ENCODE measurements around the gene SFMBT1. TPM values are rescaled to one million over a fixed set of nuclear protein-coding genes. Genes with fewer than 3 reads are reported as not detected.

The SFMBT1 gene
- total and polyA plus RNA-seq, 4 donors = 4.4 to 17.8 (median 10.4) TPM

- Histone ChIP-seq H3K4me1 (ENCODE audit: control insufficient read depth in 4 of 4, insufficient read depth in 4 of 4, low read length in 3 of 4) (peaks cover 0 to 7% (median 2%) of the 10 kb centered on the region in 4 donors), H3K27ac (ENCODE audit: low read depth in 1 of 2, low read length in 2 of 2) (no peak overlapping the region), H3K9me3 (ENCODE audit: control insufficient read depth in 4 of 4, low read length in 3 of 4) (no peaks in the 10 kb centered on the region), H3K4me3 (ENCODE audit: low read depth in 1 of 3, low read length in 3 of 3) (no peak overlapping the region), H3K36me3 (ENCODE audit: control insufficient read depth in 4 of 4, insufficient read depth in 3 of 4, low read depth in 1 of 4, low read length in 3 of 4) (no peaks in the 10 kb centered on the region), H3K9ac (ENCODE audit: low read depth in 1 of 2, low read length in 2 of 2) (no peak overlapping the region), H3K27me3 (ENCODE audit: control insufficient read depth in 4 of 4, insufficient read depth in 4 of 4, low read length in 3 of 4) (no peaks in the 10 kb centered on the region)
- WGBS = 80% methylated on average over 8 of the region's 8 CpGs
- peak; percentile 29 for TF ChIP-seq SP1 (IDR thresholded peaks at IDR 0.05)
- no peak for TF ChIP-seq FOXA2 (IDR thresholded peaks at IDR 0.05)
- TF ChIP-seq HNF4G (IDR thresholded peaks at IDR 0.05) = no peak
- TF ChIP-seq RXRA (IDR thresholded peaks at IDR 0.05) = peak in 1 of 2 donors; percentile 14
- TF ChIP-seq HNF4A (conservative IDR thresholded peaks at IDR 0.05) = peak; percentile 11 to 47
- no peak for DNase-seq (ENCODE audit: low spot score)
Observed at GRCh38 chr3:53049987-53050386, 4.1 kb upstream of the SFMBT1 start.

- Histone ChIP-seq H3K27ac (ENCODE audit: low read depth in 1 of 2, low read length in 2 of 2) (peak overlapping the region in 1 of 2 donors; percentile 92), H3K4me3 (ENCODE audit: low read depth in 1 of 3, low read length in 3 of 3) (peak overlapping the region; percentile 59 to 99 (median 61)), H3K36me3 (ENCODE audit: control insufficient read depth in 4 of 4, insufficient read depth in 3 of 4, low read depth in 1 of 4, low read length in 3 of 4) (no peaks in the 10 kb centered on the region), H3K27me3 (ENCODE audit: control insufficient read depth in 4 of 4, insufficient read depth in 4 of 4, low read length in 3 of 4) (no peaks in the 10 kb centered on the region), H3K9ac (ENCODE audit: low read depth in 1 of 2, low read length in 2 of 2) (peak overlapping the region in 1 of 2 donors; percentile 60), H3K4me1 (ENCODE audit: control insufficient read depth in 4 of 4, insufficient read depth in 4 of 4, low read length in 3 of 4) (peaks cover 3 to 25% (median 11%) of the 10 kb centered on the region in 4 donors), H3K9me3 (ENCODE audit: control insufficient read depth in 4 of 4, low read length in 3 of 4) (no peaks in the 10 kb centered on the region)
- TF ChIP-seq NR2F2 (IDR thresholded peaks at IDR 0.05) = no peak
- no peak for TF ChIP-seq EGR1 (IDR thresholded peaks at IDR 0.05; ENCODE audit: low read depth in 2 of 2)
- DNase-seq (ENCODE audit: low spot score) = peak; percentile 63
- 12% methylated on average over 113 of the region's 113 CpGs for WGBS
Observed at GRCh38 chr3:53046171-53047170, 598 bp upstream of the SFMBT1 start.

- H3K4me3 ChIP-seq (ENCODE audit: low read depth in 1 of 3, low read length in 3 of 3) = peak overlapping the region; percentile 65 to 99 (median 89)
- H3K4me1 ChIP-seq (ENCODE audit: control insufficient read depth in 4 of 4, insufficient read depth in 4 of 4, low read length in 3 of 4) = peaks cover 3 to 34% (median 20%) of the 10 kb centered on the region in 4 donors
- H3K27me3 ChIP-seq (ENCODE audit: control insufficient read depth in 4 of 4, insufficient read depth in 4 of 4, low read length in 3 of 4) = no peaks in the 10 kb centered on the region
- H3K9me3 ChIP-seq (ENCODE audit: control insufficient read depth in 4 of 4, low read length in 3 of 4) = no peaks in the 10 kb centered on the region
- H3K36me3 ChIP-seq (ENCODE audit: control insufficient read depth in 4 of 4, insufficient read depth in 3 of 4, low read depth in 1 of 4, low read length in 3 of 4) = no peaks in the 10 kb centered on the region
- peak overlapping the region; percentile 52 to 89 for H3K27ac ChIP-seq (ENCODE audit: low read depth in 1 of 2, low read length in 2 of 2)
- peak; percentile 59 for DNase-seq (ENCODE audit: low spot score)
- no peak for TF ChIP-seq RXRA (IDR thresholded peaks at IDR 0.05)
- no peak for TF ChIP-seq YY1 (IDR thresholded peaks at IDR 0.05)
- H3K9ac ChIP-seq (ENCODE audit: low read depth in 1 of 2, low read length in 2 of 2) = peak overlapping the region; percentile 43 to 87
- under 1% methylated on average over 97 of the region's 101 CpGs for WGBS
Observed at GRCh38 chr3:53044711-53045517, 959 bp downstream of the SFMBT1 start.

DNA sequence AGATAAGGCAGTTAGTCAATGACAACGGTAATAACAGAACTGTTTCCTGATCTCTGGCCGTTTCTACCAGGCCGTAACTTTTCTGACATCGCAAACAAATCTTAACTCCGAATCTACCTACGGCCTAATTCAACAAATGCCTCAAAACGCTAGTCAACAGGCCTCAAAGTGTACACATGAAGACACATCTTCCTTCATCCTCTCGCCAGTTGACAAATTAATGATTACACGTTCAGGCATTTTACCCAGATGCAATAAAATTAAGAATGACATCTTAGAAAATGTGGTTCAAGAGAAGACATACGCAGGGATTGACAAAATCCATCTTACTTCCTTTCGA is 1.5 kb downstream of the SFMBT1 start:
- H3K4me3 ChIP-seq (ENCODE audit: low read depth in 1 of 3, low read length in 3 of 3) = peak overlapping the region; percentile 65 to 99 (median 89)
- no peaks in the 10 kb centered on the region for H3K27me3 ChIP-seq (ENCODE audit: control insufficient read depth in 4 of 4, insufficient read depth in 4 of 4, low read length in 3 of 4)
- H3K9ac ChIP-seq (ENCODE audit: low read depth in 1 of 2, low read length in 2 of 2) = peak overlapping the region; percentile 43 to 87
- no peaks in the 10 kb centered on the region for H3K36me3 ChIP-seq (ENCODE audit: control insufficient read depth in 4 of 4, insufficient read depth in 3 of 4, low read depth in 1 of 4, low read length in 3 of 4)
- no peak for TF ChIP-seq NR2F2 (IDR thresholded peaks at IDR 0.05)
- TF ChIP-seq JUND (IDR thresholded peaks at IDR 0.05) = no peak
- no peak for TF ChIP-seq RXRA (IDR thresholded peaks at IDR 0.05)
- TF ChIP-seq YY1 (IDR thresholded peaks at IDR 0.05) = no peak
- TF ChIP-seq FOXA1 (IDR thresholded peaks at IDR 0.05) = no peak
- TF ChIP-seq TAF1 (conservative IDR thresholded peaks at IDR 0.05) = no peak
- H3K9me3 ChIP-seq (ENCODE audit: control insufficient read depth in 4 of 4, low read length in 3 of 4) = no peaks in the 10 kb centered on the region
- DNase-seq (ENCODE audit: low spot score) = no peak
- H3K27ac ChIP-seq (ENCODE audit: low read depth in 1 of 2, low read length in 2 of 2) = peak overlapping the region; percentile 52 to 89
- 21% methylated on average over 11 of the region's 11 CpGs for WGBS
- peaks cover 3 to 39% (median 25%) of the 10 kb centered on the region in 4 donors for H3K4me1 ChIP-seq (ENCODE audit: control insufficient read depth in 4 of 4, insufficient read depth in 4 of 4, low read length in 3 of 4)

All from liver (tissue), 9 donors.